ENCODE results near the gene SPATA24. TPM values are rescaled to one million over a fixed set of nuclear protein-coding genes. Genes with fewer than 3 reads are reported as not detected.

SPATA24 gene, protein sequence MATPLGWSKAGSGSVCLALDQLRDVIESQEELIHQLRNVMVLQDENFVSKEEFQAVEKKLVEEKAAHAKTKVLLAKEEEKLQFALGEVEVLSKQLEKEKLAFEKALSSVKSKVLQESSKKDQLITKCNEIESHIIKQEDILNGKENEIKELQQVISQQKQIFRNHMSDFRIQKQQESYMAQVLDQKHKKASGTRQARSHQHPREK
- 2.3 and 4.1 TPM in 2 replicates for total RNA-seq

GRCh38 chr5:139403787-139404483, at the start of gene SPATA24:
Gene SPATA24 (minus strand): TSS chr5:139404089. CDS start chr5:139404060, 29 bp downstream.

GRCh38 chr5:139439013-139439903, 35.4 kb upstream of the SPATA24 start, which contains the start of gene DNAJC18:
Gene DNAJC18 (minus strand): TSS chr5:139439525. CDS start chr5:139439445, 80 bp downstream.

DNA sequence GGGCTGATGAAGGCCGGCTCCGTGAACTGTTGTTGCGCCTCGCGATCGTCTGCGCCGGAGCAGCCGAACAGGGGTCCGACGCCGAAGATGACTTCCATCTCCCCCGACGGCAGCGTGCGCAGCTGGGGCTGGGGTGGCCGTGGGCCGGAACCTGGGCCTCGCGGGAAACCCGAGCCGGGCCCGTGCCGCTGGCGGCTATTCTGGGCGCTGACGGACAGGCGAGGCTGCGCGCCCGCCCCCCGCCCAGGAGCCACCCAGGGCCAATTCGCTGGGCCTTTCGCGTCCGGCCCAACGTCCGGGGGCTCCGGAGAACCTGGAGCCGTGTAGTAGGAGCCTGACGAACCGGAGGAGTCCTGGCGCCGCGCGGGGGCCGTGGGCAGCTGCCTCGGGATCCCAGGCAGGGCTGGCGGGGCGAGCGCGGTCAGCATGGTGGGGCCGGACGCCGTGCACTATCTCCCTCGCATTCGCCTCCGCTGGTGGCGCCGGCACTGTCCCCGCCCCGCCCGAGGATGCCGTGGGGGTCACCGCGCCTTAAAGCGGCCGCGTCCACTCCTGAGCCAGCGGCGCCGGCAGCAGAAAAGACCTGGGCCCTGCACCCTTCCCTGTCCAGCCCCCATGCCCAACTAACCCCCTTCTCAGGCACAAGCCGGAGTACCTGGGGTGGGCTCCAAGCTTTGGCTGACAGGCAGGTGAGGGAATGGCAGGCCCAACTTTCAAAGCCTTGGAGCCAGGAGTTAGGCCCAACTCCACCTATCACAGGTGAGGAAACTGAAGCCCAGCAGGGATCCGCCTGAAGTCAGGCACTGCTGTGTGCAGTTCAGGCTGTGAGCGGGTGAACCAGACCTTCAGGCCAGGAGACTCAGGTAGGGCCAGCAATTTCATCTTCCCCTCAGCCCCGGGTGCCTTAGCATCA, 9.0 kb downstream of the SPATA24 start, which contains the start of gene PROB1:
PROB1 (minus strand) TSS at position 451 of the 913 bp plus-strand sequence; CDS start at position 428, 23 bp downstream.

DNA sequence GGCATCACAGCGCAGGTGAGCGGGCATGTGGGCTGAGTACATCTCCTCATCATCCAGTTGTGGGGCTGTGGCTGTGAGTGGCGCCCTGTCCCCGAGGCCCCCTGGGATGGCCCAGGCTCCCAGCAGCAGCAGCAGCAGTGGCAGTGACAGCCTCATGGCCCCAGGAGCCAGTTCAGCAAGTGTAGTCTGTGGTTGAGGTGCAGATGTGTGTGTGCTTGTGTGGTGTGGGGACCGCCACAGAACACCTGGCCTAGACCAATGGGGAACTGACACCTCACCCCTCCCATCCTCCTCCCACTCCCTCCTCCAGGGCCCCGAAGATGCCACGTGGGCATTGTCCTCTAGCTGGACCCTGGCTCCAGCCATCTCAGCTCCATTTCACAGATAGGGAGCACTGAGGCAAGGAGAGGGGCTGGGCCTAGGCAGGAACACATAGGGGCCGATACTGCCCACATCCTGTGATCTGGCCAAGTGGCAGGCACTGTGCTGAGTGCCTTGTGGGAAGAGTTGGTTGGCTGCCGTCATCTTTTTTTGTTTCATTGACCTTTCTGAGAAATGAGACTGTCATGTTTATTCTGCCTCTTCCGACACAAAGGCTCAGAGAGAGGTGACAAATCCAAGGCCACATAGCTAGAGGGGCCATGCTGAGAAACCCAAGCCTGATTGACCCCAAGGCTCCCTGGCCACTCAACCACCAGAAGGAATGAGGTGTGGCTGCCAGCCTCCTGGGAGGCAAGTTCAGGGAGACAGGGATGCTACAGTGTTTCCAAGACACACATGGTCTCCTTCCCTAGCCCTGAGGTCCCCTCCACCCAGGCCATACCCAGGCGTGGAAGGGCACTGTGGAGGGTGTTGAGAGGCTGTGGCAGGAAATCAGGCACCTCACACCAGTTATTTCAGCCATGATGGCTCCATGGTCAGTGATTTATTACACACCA, 13.9 kb downstream of the SPATA24 start, which contains the start of gene MZB1:
MZB1 (minus strand) TSS at position 213 of the 938 bp plus-strand sequence; CDS start at position 156, 57 bp downstream.

DNA sequence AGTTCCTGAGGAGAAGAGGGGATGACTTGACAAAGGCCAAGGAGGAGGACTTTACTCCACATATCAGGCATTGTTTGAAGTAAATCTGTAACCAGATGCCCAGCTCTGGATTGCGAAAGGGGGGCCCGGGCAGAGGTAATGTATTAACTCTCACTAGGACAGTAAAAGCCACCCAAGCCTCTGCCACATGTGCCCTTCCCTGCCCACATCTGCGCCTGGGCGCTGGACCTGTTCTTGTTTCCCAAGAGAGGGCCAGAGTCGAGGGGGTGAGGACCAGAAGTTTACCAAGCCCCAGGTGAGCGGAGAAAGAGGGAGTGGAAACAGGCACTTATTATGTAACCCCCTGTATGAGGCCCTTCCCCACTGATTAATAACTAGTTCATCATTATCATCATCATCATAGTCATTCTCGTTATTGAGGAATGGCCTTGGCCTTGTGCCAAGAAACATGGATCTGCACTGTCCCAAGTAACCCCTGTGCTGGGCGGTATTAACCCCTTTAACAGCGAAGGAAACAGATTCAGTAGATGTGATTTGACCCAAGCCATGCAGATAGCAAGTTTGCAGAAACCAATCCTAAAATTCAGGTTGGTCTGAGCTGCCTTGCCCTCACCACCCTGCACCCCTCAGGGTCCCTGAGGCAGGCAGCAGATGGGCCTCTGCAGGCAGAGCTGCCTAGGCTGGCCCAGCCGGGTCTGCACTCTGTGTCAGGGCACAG, 20.5 kb downstream of the SPATA24 start, which contains the start of gene SLC23A1:
SLC23A1 (minus strand) TSS at position 23 of the 718 bp plus-strand sequence. CDS start 44 bp downstream, outside the sequence.

Small RNA genes within 50 kb of the gene (small RNA-seq; reads per million reads assigned to genes)
- gene RNU5B-4P, result not detected

Other genes starting within 250 kb of the SPATA24 start
- gene SIL1, start 205.7 kb downstream of the SPATA24 start, total RNA-seq, result 65.1 and 69.1 TPM in 2 replicates
- gene MATR3, start 110.3 kb downstream of the SPATA24 start, total RNA-seq, result 270 and 332 TPM in 2 replicates
- gene PAIP2, start 62.2 kb downstream of the SPATA24 start, total RNA-seq, result 72.5 and 77.1 TPM in 2 replicates
- gene SLC23A1, start 20.8 kb downstream of the SPATA24 start, total RNA-seq, result not detected in 2 replicates
- gene MZB1, start 14.2 kb downstream of the SPATA24 start, total RNA-seq, result not detected in 2 replicates
- gene PROB1, start 9.0 kb downstream of the SPATA24 start, total RNA-seq, result 0.76 and 0.78 TPM in 2 replicates
- 13.4 and 14.2 TPM in 2 replicates for gene DNAJC18, start 35.4 kb upstream of the SPATA24 start, total RNA-seq
- gene ECSCR, start 58.7 kb upstream of the SPATA24 start, total RNA-seq, result 0.52 and 1.5 TPM in 2 replicates
- not detected in 2 replicates for gene SMIM33, start 66.9 kb upstream of the SPATA24 start, total RNA-seq
- gene STING1, start 78.7 kb upstream of the SPATA24 start, total RNA-seq, result 85.7 and 90.4 TPM in 2 replicates
- 57.4 and 58.8 TPM in 2 replicates for gene UBE2D2, start 157.2 kb upstream of the SPATA24 start, total RNA-seq
- 89.4 and 101 TPM in 2 replicates for gene CXXC5, start 244.3 kb upstream of the SPATA24 start, total RNA-seq

Measured in articular chondrocyte of knee joint (primary cell).